Nephron (organoid): Measurements from ENCODE around the gene RCN1.
"Not testable (repeated sequence)": the region's sequence is repeated elsewhere in the genome, so short reads cannot be mapped to it uniquely, and the experiment has no call there.

Source experiments
- H3K27ac Mint-ChIP-seq, 3 experiments: 2 replicates each; pipeline ENCODE4 v1.8.0; 2020; ENCODE audit warnings: mixed read lengths in 3 of 3, mild to moderate bottlenecking in 2 of 3, moderate library complexity in 1 of 3
- H3K27me3 Mint-ChIP-seq: 2 replicates; pipeline ENCODE4 v1.8.0; 2021; ENCODE audit warnings: low read depth, mild to moderate bottlenecking, moderate library complexity, mixed read lengths
- H3K36me3 Mint-ChIP-seq: 2 replicates; pipeline ENCODE4 v1.8.0; 2020; ENCODE audit warnings: low read depth, mixed read lengths
- H3K4me1 Mint-ChIP-seq: 2 replicates; pipeline ENCODE4 v1.8.0; 2020; ENCODE audit warnings: mixed read lengths
- H3K4me3 Mint-ChIP-seq, 3 experiments: 2 replicates each; pipeline ENCODE4 v1.8.0; 2020; ENCODE audit warnings: mild to moderate bottlenecking in 3 of 3, mixed read lengths in 3 of 3, moderate library complexity in 2 of 3
- H3K9me3 Mint-ChIP-seq: 2 replicates; pipeline ENCODE4 v1.8.0; 2020; ENCODE audit warnings: mixed read lengths
- CTCF ChIP-seq, 3 experiments: fragments of 200-600 bp; sonication (generic); IDR thresholded peaks; one replicate each; pipeline ENCODE4 v1.5.0; 2021; ENCODE audit warnings: antibody characterized with exemption in 3 of 3; ENCODE audit not compliant: unreplicated experiment in 3 of 3

Gene RCN1

GRCh38 chr11:32101791-32102190 lies 10.9 kb downstream of the RCN1 start:
- Mint-ChIP-seq H3K4me1 (peaks cover 43% of the 10 kb centered on the region), H3K36me3 (peaks cover 90% of the 10 kb centered on the region), H3K27ac (no peak overlapping the region), H3K27me3 (no peaks in the 10 kb centered on the region), H3K4me3 (no peak overlapping the region), H3K9me3 (no peaks in the 10 kb centered on the region)
- TF ChIP-seq CTCF (IDR thresholded peaks at IDR 0.05; ENCODE audit: unreplicated experiment in 3 of 3): no peak

GRCh38 chr11:32103121-32103719 lies 12.3 kb downstream of the RCN1 start:
- not testable (repeated sequence) for H3K4me3 Mint-ChIP-seq, H3K9me3 Mint-ChIP-seq
- H3K4me1 Mint-ChIP-seq: peaks cover 34% of the 10 kb centered on the region

GRCh38 chr11:32103941-32104340 lies 13.1 kb downstream of the RCN1 start:
- Mint-ChIP-seq H3K36me3 (peaks cover 69% of the 10 kb centered on the region), H3K4me3 (no peak overlapping the region), H3K27me3 (no peaks in the 10 kb centered on the region)

More at GRCh38 chr11:32103121-32103719, 12.3 kb downstream of the RCN1 start:
- Mint-ChIP-seq H3K27ac (peak overlapping the region in 1 of 3 experiments; percentile 26), H3K36me3 (peaks cover 76% of the 10 kb centered on the region)
- H3K27me3 Mint-ChIP-seq: not testable (repeated sequence)

GRCh38 chr11:32105871-32106560 lies 15.1 kb downstream of the RCN1 start:
- Mint-ChIP-seq H3K4me3 (no peak overlapping the region), H3K27me3 (no peaks in the 10 kb centered on the region), H3K27ac (no peak overlapping the region), H3K4me1 (peaks cover 17% of the 10 kb centered on the region), H3K9me3 (no peaks in the 10 kb centered on the region), H3K36me3 (peaks cover 48% of the 10 kb centered on the region)
- no peak for TF ChIP-seq CTCF (IDR thresholded peaks at IDR 0.05; ENCODE audit: unreplicated experiment in 3 of 3)

More at GRCh38 chr11:32103941-32104340, 13.1 kb downstream of the RCN1 start:
- Mint-ChIP-seq H3K9me3 (no peaks in the 10 kb centered on the region), H3K4me1 (peaks cover 34% of the 10 kb centered on the region), H3K27ac (no peak overlapping the region)
- TF ChIP-seq CTCF (IDR thresholded peaks at IDR 0.05; ENCODE audit: unreplicated experiment in 3 of 3): no peak

GRCh38 chr11:32107647-32108046 lies 16.8 kb downstream of the RCN1 start:
- Mint-ChIP-seq H3K4me1 (peaks cover 12% of the 10 kb centered on the region), H3K27ac (no peak overlapping the region), H3K27me3 (no peaks in the 10 kb centered on the region), H3K4me3 (no peak overlapping the region), H3K36me3 (peaks cover 34% of the 10 kb centered on the region), H3K9me3 (no peaks in the 10 kb centered on the region)
- no peak for TF ChIP-seq CTCF (IDR thresholded peaks at IDR 0.05; ENCODE audit: unreplicated experiment in 3 of 3)

- no peaks in the 10 kb centered on the region for H3K9me3 Mint-ChIP-seq
- H3K27ac Mint-ChIP-seq: no peak overlapping the region
- H3K36me3 Mint-ChIP-seq: peaks cover 25% of the 10 kb centered on the region
- H3K4me3 Mint-ChIP-seq: no peak overlapping the region
- peaks cover 14% of the 10 kb centered on the region for H3K4me1 Mint-ChIP-seq
- no peak for TF ChIP-seq CTCF (IDR thresholded peaks at IDR 0.05; ENCODE audit: unreplicated experiment in 3 of 3)
- no peaks in the 10 kb centered on the region for H3K27me3 Mint-ChIP-seq
These were observed 17.7 kb downstream of the RCN1 start for GRCh38 chr11:32108576-32108975.
